ENCODE data around the gene STX11. TPM values are rescaled to one million over a fixed set of nuclear protein-coding genes. Genes with fewer than 3 reads are reported as not detected.

STX11 gene
- total RNA-seq, 1 experiment from 2014 or later: 0.67 TPM

- DNase-seq (ENCODE audit: low read depth): no peak
Measured at GRCh38 chr6:144141470-144141869, 8.8 kb upstream of the STX11 start.

DNA sequence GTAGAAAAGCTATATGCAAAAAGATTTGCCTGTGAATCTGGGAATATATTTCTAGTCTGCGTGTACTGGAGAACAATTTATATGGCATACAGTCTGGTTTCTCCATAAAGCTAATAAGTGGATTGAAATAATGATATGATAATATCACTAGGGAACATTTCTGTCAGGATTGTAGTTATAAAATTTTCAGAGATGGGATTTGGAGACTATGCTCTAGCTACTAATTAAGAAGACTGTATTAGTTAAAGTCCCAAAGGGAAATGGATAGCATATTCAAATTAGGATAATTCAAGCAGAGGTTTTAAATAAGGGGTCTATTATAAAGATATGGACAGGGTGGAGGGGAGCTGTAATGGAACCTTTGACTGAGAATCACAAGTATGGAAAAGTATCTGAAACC, 7.2 kb upstream of the STX11 start:
- DNase-seq (ENCODE audit: low read depth): no peak

DNA sequence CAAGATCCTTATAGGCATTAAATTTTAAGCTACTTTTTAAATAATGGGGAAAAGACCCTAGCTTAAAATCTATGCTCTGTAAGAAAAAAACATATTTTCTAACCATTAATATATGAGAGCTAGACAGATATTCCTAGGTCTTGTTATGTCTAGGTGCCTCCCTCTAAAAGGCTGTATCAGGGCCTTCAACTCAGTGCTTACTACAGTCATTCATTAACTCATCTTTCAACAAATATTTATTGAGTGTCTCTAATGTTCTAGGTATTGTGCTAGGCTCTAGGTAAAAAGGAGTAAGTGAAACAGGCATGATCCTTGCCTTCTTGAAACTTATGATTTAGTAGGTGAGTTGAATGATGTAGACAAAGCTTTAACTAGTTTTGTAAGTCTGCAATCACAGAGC, 6.4 kb upstream of the STX11 start:
- no peak for DNase-seq (ENCODE audit: low read depth)

DNA sequence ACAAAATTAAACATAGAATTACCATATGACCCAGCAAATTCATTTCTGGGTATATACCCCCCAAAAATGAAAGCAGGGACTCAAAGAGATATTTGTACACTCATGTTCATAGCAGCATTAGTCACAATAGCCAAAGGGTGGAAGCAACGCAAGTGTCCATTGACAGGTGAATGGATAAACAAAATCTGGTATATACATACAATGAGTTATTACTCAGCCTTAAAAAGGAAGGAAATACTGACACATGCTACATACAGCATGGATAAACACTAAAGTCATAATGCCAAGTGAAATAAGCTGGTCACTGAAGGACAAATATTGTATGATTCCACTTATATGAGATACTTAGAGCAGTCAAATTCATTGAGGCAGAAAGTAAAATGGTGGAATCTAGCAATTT, 5.3 kb upstream of the STX11 start:
- DNase-seq (ENCODE audit: low read depth): no peak

DNA sequence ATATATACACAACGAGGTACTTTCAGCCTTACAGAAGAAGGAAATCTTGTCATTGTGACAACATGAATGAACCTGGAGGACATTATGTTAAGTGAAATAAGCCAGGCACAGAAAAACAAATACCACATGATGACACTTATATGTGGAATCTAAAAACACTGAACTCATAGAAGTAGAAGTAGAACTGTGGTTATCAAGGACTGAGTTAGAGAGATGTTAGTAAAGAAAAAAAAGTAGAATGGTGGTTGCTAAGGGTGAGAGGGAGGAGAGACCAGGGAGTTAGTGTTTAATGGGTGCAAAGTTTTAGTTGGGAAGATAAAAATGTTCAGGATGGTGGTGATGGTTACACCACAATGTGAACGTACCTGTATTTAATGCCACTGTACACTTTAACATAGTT, 4.8 kb upstream of the STX11 start:
- peak; percentile 41 for DNase-seq (ENCODE audit: low read depth)

DNA sequence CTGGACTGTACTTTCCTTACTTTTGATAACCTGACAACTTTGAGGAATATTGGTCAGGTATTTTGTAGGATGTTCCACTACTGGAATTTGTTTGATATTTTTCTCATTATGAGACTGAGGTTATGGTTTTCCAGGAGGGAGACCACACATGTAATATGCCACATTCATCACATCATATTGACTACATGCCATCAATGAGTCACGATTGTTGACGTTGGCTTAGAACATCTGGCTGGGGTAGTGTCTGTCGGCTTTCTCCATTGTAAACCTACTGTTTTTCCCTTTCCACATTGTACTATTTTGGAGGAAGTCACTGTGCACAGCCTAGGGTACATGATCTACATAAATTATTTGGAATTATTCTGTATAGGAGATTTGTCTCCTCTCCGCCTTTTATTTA, 1.4 kb upstream of the STX11 start:
- DNase-seq (ENCODE audit: low read depth): no peak

DNA sequence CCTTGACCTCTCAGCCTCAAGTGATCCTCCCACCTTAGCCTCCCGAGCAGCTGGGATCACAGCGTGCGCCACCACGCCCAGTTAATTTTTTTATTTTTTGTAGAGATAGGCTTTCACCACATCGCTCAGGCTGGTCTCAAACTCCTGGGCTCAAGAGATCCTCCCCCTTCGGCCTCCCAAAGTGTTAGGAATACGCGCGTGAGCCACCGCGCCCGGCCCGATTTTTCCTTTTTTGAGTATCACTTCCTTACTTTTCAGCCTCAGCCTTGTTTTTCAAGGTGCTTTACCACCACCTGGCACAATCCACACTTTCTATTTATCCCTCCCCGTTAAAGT, 791 bp upstream of the STX11 start:
- no peak for DNase-seq (ENCODE audit: low read depth)

DNA sequence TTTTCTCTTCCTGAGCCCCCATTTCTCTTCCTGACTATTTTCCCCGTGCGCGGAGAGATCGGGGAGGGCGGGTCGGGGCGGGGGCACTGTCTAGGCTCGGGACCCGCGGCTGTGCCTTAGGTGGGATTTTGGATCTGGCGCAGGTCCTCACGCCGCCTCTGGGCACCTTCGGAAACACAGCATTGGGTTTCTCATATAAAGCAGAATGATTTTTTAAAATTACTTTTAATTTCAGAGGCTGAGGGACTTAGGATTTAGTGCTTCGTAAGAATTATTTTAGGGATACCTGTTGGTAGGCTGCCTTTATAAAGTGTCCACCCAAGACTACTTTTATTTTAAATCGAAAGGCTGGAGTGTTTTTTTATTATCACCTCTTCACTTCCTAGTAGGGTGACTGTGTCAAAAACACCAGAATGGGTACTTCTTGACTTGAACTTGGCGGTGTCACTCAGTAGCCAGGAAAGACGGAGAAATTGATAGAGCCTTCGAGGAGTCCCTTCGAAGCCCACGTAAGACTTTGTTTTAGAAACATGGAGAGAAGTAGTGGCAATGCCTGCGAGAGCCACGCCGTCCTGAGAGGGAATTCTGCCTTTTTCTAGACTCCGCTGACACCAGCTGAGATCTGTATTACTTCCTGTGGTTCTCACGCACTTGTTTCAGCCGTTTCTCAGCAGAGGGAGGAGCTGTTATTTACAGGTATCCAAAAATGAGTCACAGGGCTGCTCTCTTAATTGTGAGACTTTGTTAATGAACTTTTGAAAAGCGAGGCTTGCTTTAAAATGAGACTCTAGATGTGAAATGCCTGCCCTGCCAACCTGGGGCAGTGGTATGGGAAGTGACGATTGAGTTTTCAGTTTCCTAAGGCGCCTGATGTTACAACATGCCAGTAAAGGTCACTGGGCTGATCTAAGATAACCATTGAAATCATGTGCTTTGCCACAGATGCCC, 667 bp downstream of the STX11 start:
- peak; percentile 36 for DNase-seq (ENCODE audit: low read depth)

DNA sequence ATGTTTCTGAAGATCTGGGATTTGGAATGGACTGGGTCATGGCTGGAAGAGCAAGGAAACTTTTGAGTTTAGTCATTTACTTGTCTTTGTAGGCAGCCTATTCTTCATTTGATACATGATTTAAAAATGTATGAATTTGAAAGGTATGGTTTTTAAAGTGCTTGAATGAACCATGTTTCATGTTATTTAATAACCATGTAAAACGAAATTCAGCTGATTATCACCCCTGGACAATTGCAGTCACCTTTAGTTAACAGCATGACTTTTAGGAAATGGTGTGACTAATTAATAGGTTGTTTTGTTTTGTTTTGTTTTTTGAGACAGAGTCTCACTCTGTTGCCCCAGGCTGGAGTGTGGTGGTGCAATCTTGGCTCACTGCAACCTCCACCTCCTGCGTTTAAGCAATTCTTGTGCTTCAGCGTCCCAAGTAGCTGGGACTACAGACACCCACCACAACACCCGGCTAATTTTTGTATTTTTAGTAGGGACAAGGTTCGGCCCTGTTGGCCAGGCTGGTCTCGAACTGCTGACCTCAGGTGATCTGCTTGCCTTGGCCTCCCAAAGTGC, 2.1 kb downstream of the STX11 start:
- DNase-seq (ENCODE audit: low read depth): no peak

- no peak for DNase-seq (ENCODE audit: low read depth)
Measured at GRCh38 chr6:144153260-144153659, 2.9 kb downstream of the STX11 start.

GRCh38 chr6:144153971-144154370, 3.7 kb downstream of the STX11 start:
- no peak for DNase-seq (ENCODE audit: low read depth)

DNA sequence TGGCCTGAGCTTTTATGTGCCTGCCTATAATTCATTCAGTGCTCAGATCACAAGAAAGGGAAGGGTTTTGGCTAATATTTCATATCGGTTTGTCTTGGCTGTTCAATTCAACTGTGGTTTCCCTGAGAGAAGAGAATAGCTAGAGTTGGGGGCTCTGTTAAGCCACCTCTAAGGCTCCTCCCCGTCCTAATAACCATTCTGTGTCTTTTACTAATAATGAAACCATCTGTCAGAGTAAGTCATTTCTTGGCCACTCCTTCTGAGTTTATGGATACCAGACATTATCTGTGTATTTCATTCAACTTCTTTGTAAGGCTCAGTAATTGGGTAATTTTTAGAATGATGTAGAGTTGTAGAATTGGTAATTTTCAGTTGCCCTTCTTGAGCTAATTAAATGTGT, 5.2 kb downstream of the STX11 start:
- no peak for DNase-seq (ENCODE audit: low read depth)

GRCh38 chr6:144156338-144156737, 6.0 kb downstream of the STX11 start:
- no peak for DNase-seq (ENCODE audit: low read depth)

DNA sequence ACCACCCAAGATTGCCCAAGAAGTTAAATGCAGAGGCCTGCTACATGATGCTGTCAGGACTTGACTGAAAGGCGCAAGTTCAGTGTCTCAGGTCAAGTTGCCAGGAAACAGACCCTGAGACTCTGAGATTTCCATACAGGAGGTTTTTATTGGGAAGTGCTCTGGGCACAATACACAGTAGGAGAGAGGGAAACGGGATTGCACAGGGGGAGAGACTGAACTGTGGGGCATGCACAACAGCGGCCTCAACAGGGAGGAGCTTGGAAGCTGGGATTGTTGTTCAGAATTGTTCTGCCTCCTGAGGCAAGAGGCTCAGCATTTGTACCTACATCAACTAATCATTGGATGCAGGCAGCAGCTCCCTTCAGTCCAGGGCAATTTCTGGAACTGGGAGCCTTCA, 6.7 kb downstream of the STX11 start:
- no peak for DNase-seq (ENCODE audit: low read depth)

DNA sequence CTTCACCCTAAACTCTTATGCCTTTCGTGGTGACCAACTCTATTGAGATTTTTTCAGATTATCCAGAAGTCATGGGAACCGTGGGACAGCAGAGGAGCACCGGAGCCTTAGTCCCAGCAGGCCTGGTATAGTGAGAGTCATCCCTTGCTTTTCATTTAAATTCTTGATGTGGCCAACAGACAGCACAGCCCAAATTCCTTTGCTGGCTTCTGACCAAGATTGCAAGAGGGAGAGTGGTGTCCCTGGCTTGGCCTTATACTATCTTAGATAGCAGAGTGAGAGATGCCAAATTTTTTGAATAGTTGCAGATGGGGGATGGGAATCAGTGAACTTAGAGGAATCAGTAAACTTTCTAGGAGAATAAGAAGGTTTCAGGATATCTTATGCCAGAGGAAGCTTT, 7.8 kb downstream of the STX11 start:
- DNase-seq (ENCODE audit: low read depth): peak; percentile 96

DNA sequence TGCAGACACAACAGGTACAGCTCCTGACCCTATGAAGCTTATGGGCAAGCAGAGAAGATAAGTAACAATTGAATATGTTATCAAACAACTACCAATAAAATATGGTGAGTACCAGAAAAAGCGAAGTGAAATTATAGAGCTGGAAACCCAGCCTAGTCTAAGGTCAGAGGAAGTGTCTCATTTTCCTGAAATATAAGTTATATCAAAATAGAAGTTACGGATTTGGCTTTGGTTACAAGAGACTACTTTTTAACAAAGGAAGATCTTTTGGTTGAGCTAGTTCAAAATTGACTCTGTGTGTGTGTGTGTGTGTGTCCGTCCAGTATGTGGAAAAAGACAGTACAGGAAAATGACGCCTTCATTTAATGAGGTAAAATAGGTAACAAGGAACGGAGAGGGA, 8.9 kb downstream of the STX11 start:
- no peak for DNase-seq (ENCODE audit: low read depth)

DNA sequence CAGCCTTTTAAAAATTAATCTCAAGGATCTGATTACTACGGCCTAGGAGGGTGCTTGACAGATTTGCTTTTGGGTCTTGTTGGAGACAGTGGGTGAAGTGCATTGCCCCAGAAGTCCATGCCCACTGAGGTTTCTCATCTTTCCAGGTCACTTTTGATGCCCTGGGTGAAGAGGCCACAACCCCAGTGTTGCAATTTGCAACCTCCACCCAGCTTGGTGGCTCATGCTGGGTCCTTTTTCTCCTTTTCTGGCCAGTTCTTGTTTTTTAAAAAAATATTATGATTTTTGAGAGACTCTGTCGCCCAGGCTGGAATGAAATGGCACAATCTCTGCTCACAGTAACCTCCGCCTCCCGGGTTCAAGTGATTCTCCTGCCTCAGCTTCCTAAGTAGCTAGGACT, 9.4 kb downstream of the STX11 start:
- DNase-seq (ENCODE audit: low read depth): no peak

DNA sequence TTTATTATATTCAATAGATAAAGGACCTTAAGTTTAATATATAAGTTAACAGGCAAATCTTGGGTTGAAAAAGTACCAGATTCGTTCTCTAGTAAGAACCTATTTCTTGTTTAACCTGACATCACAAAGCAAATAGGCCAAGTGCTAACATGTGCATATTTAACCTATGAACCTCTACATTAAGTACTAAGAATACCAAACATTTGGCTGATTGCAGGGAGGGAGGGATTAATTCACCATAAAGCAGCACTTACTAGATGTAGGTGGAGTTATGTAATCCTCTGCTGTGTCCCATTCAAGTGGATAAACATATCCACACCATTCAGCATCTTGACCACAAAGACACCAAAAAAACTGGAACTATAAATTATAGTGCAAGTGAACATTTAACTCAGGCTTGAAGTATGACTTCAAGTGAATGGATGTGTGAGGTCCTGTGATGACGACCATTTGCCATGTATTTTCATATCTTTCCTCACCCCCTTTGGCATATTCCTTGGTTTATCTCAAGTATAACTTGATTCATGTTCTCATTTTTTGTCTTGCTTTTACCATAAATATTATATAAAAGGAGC, 10.2 kb downstream of the STX11 start:
- DNase-seq (ENCODE audit: low read depth): no peak

DNA sequence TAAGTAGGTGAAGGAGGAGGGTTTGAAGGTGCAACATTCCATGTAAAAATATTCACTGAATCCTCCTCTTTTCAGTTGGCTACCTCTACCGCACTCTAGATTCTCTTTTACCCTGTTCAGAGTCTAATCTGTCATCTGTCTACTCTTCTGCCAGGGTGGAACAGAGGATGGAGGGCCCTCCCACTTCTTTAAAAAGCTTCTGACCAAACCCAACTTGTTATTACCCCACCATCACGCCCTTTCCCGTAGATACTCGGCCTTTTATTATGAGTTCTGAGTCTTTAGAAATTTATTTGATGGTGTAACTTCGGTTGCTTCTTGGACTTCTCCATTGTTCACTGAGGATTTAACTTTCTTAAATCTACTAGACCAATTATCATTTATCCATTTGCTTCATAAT, 11.7 kb downstream of the STX11 start:
- DNase-seq (ENCODE audit: low read depth): no peak

DNA sequence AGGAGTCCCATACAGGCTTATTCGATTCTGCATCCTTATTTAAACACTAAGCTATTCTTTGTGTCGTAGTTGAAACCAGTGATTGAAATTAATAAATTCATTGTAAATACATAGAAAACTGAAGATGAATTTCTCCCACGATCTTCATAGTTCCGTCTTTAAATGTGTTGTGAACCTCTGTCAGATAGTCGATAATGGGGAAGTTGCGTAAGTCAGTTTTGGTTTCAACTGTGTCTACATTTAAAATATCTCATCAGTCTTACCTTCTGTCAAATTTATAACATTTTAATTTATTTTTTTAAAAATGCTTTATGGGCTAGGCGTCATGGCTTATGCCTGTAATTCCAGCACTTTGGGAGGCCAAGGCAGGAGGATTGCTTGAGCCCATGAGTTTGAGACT, 12.7 kb downstream of the STX11 start:
- DNase-seq (ENCODE audit: low read depth): no peak

DNA sequence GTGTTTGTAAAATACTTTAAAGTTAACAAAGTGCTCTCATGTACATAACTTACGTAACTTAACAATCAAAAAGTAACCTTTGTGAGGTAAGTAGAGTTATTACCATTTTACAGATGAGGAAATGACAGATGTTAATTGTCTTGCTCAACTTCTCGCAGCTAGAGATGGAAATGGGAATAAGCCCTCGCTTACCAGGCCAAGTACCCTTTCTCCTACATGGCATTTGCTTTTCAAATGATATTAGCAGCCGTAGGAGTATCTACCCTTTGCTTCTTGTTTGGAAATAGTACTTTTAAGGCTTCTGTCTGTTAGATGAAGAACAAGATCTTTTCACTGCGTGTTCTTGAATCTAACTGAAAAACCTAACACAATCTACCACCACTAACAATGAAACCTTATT, 15.5 kb downstream of the STX11 start:
- DNase-seq (ENCODE audit: low read depth): no peak

DNA sequence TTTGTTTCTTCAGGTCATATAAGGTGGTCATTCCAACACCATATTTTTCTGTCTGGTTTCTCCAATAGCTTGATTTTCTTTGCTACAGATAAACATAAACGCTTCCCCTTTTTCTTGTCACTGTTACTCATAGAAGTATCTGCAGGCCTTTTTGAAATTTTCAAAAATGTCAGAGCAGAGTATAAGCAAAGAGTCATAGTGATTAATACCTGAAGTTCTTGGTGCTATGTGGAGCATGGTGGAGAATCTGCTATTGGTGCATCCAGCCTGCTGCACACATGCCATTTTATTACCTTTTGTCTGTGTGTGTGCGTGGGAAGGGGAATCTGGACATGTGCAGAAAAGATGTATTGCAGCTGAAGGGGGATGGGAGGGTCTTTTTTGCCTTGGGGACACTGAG, 19.7 kb downstream of the STX11 start:
- DNase-seq (ENCODE audit: low read depth): no peak

DNA sequence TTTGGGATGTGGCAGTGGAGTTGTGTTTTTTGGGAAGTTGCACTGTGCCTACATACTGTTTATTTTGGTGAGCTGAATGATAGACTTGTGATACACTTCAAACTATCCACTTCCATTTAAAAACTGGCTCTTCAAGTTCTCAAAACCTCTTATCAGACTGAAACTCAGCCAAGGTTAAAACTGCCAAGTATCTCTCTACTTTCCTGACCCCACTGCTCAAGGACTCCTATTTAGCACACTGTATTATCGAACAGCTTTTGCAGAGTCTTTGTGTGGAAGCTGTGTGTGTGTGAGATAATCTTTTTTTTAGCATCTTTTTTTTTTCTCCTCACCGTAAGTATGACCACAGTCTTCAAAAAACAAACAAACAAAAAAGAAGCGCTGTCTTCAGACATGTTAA, 21.1 kb downstream of the STX11 start:
- DNase-seq (ENCODE audit: low read depth): no peak

Data from M059J (cell line).